Measurements from ENCODE around the gene SNX33.
"Not testable (repeated sequence)": the region's sequence is repeated elsewhere in the genome, so short reads cannot be mapped to it uniquely, and the experiment has no call there.

SNX33 gene

GRCh38 chr15:75663931-75664421 lies 16.3 kb downstream of the SNX33 start:
- no peak for DNase-seq

DNA sequence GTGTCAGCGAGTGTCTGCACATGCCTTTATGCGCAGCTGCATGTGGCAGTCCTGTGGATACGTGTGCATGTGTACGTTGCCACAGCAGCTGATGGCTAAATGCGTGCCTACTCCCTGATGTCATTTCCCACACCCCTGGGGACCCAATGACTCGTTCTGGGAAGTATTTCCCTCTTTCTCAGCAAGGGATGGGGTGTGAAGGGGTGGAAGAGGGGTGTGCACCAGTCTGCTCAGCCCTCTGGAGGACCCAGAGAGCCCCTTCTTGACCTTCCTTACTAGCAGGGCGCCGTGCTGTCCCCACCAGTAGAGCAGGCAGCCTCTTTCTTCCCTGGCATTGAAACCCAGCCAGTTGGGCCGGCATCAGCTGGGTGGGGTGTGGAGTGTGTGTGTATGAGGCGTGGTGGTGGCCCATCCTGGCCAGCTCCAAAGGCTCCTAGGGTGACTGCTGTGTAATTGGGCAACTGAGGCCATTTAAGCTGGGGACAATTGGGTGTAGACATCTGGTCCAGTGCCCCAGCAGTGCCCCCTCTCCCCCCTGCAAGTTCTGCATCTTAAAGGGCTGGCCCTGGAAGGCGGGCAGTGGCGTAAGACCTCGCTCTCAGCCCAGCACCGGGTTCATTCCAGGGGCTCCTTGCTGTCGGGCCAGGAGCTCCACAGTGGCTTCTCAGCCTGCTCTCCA lies 19.2 kb downstream of the SNX33 start:
- no peak for DNase-seq

DNA sequence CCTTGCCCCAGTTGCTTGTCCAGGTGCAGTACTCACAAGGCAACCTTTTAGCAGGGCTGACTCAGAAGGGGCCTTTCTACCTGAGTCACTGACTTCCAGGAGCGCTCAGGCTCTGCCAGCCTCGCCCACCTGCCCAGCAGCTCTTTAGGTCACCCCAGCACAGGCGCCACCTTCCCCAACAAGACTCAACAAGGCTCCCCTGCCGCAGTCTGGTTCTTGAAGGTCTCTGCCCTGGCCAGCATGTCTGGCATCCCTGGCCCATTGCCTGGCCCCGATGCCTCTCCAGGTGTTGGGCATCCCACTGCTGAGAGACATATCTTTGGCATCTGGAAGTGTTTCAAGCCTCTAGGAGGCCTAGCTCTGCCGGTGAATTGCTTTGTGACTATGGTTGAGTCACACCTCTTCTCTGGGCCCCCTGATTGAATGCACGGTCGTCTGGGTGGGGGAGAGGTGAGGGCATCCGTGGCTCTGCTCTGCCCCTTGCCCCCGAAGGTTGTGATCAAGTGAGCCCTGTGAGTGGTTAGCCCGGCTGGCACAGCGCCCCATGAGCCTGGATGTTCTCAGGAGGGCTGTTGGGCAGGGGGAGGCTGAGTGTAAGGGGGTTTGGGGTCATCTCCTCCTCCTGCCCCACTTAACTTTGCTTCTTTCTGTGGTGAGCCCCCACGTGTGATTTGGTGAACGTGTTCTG lies 21.6 kb downstream of the SNX33 start:
- no peak for DNase-seq

DNA sequence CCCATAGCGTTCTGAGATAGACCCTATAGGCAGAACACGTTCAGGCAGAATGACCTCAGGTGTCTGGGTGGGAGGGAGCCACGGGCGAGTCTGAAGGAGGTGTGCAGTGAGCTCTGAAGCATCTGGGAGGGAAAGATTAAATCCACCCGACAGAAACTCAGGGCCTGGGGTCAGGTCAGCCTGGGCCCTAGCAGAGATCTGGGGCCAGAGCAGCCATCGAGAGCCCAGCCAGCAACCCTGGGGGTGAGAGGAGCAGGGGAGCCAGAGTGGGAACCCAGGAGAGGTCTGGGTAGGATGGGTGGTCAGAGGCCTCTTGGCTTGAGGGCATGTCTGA lies 22.1 kb downstream of the SNX33 start:
- DNase-seq: no peak

DNA sequence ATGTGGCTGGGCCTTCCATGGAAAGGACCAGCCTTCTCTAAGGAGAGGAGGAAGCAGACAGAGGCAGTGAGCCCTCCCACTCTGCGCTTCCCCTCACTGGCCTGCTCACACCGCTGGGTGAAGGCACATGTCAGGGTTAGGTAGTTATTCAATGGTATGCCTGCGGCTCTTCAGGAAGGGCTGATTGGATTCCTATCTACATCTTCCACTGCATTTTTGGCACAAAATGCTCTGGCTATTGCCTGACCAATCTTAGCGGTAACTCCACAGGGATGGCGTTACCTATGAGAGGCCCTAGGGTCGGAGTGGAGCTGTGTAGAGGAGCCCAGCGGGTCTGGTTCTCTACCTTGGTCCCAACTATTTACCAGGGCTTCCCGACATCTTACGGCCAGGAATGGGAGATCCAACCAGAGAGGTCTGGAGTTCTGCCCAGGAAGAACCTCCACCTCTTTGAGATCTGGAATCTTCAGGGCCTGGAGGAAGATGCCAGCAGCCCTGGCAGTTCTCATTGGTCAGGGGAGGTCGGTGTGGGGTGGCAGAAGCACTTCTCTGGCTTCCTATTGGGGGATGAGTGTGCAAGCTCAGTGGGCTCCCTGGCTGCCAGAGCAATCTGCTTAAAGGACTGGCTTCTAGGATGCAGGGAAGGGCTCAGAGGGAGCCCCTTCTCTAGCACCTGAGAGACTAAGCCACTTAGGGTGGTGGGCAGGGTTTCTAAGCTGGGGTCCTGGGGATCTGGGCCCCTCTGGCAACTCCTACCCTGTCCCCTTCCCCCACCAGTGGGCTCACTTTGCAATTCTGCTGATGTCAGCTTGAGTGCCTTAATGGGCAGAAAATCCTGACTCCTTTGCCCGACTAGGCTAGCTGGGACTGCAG lies 24.3 kb downstream of the SNX33 start:
- no peak for DNase-seq

- DNase-seq: no peak
Measured at GRCh38 chr15:75672646-75673425, 25.1 kb downstream of the SNX33 start.

DNA sequence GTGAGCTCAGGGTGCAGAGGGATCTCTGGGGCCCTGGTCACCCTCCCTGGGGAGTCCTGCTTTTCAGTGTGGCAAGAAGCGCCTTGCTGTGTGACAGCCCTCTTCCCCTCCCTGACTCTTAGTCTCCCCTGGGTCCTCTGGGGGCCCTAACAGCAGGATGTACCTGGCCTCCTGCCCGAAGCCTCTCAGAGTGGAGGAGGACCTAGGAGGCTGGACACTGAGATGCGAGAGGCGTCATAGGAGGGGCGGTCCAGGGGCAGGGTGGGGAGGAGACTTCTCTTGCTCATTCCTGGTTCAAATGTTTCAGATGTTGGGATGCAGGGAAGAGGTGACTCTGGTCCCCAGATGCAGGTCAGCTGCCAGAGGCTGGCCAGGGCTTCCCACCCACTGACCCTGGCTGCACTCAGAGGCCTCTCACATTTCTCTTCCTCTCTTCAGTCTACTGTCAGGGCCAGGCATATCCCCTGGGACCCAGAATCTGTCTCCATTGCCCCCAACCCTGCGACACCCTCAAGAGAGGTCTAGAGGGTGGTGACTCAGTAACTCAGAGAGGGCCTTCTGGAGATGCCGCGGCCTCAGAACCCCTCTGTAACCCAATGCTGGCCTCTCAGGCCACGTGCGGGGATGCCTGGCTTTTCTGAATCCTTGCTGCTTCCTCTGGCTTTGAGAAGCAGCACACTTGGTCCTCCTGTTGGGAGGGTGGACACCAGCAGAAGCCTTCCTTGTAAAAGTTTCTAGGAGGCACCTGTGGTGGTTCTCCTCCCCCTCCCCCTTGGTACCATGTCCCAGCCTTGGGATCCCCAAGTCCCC lies 25.9 kb downstream of the SNX33 start:
- no peak for DNase-seq

- no peak for DNase-seq
Measured at GRCh38 chr15:75674366-75674765, 26.7 kb downstream of the SNX33 start.

DNA sequence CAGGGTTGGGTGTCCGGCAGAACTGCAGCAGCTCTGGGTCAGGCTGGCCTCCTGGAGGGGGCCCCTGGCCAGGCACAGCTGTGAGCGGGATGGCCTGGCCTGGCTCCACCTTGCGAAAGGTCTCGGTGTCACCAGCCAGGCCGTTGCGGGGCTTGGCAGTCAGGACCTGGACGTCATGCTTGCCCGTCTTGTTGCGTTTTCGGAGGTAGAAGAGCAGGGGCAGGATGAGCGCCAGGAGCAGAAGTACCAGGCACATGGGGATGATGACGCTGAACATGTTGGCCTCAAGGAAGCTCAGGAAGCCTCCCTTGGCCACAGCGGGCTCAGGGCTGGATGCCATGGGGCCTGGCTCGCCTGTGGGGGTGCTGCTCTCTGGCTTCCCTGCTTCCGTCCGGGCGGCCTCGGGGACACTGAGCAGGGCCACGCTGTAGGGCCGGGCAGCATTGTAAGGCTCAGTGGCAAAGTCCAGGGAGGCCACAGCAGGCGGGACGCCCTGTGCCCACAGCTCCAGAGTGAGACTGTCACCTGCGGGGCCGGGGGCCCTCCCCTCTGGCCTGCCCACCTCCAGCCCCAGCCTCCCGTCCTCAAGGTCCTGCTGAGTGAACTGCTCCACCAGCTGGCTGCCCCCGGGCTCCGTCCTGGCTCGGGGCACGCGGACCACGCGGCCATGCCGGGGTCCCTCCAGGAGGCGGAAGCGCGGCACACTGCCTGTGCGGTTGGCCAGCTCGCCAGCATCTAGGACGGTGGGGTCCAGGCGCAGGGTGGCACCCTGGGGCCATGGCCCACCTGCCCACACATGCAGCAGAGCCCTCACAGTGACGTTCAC lies 28.1 kb downstream of the SNX33 start:
- DNase-seq: no peak

- no peak for DNase-seq
Measured at GRCh38 chr15:75676688-75677464, 29.2 kb downstream of the SNX33 start.

DNA sequence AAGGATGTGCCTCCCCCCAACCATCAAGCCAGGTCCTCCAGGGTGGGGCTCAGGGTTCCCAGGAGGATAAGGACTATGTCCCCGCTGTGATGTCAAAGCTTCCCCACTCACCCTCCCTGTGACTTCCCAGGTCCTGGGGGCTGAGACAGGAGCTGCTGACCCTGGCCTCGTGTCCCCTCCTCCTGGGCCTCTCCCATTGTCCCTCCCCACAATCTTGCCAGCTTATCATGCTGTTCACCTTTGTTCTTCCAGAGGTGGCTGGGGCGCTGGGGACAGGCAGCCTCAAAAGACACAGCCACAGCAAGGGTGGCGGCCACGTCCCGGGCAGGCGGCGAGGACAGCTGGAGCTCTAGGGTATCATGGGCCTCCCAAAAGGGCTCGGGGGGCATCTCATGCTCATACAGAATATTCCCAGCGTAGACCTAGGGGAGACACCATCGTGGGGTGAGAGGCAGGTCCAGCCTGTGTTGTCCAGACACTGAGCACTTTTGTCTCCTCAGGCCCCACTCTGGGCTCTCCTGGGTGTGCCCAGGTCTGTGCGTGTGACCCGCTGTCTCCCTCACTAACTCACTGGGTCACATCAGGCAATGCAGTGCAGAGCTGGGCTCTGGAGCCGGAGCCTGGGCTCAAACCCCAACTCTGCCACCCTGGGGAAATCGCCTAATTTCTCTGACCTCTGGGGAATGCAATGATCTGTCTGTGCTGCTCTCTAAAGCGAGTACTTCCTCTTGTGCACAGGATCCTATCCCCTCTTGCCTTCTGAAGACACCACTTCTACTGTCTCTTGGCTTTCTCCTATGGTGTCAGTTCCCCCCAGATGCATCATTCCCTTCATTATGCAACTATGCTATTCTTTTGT lies 30.0 kb downstream of the SNX33 start:
- no peak for DNase-seq

DNA sequence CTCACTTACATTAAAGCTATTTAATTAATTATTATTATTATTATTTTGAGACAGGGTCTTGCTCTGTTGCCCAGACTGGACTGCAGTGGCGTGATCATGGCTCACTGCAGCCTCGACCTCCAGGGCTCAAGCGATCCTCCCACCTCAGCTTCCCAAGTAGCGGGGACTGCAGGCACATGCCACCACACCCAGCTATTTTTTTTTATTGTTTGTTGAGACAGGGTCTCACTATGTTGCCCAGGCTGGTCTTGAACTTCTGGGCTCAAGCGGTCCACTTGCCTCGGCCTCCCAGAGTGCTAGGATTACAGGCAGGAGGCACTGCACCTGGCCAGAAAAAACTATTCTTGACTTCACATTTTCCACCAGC lies 30.6 kb downstream of the SNX33 start:
- not testable (repeated sequence) for DNase-seq

- no peak for DNase-seq
Measured at GRCh38 chr15:75680007-75680789, 32.5 kb downstream of the SNX33 start.

DNA sequence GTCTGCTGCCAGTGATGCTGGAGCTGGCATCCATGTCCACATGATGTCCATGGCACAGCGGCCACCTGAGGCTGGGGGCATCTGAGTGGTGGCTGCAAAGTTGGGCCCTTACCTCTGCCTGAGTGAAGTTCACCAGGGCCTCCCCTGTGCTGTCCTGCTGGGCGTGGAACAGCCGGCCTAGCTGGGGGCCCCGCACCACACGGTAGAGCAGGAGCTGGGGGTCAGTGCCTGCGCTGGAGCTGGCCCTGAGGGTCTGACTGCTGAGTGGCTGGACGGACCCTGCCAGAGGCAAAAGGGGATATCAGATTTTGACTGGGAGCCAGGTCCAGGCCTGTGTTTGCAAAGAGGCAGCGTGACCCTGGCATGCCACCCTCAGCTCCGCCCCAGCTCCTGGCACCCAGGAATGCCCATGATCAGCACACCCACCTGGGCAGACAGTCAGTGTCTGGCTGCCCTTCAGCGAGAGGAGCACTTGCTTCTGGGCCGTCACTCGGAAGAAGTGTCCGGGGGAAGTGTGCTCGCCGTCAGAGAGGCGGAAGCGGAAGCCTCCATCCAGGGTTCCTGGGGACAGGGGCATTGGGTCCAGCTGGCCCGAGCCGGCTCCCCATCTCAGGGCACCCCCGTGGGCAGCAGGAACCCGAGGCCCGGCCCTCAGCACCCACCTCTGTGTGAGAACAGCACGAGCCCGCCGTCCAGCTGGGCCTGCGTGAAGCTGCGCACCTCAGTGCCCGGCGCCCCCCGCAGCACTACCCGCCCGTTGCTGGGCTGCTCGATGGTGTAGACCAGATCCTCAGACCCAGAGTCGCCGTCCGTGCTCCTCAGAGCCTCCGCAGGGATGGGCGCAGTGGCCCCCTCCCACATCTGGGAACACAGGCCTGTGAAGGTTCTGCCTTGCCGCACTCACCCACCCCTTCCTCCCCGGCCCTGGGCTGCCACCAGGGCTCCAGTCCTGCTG lies 34.7 kb downstream of the SNX33 start:
- no peak for DNase-seq

- DNase-seq: not testable (repeated sequence)
Measured at GRCh38 chr15:75683646-75684312, 36.1 kb downstream of the SNX33 start.

- no peak for DNase-seq
Measured at GRCh38 chr15:75684648-75685047, 36.9 kb downstream of the SNX33 start.

- no peak for DNase-seq
Measured at GRCh38 chr15:75685195-75685594, 37.5 kb downstream of the SNX33 start.

Data from NCI-H1048 (cell line).